Left hindlimb (tissue), 1 donor: ENCODE results near the gene OR52E8.

ENCODE experiments used
- DNase-seq: peaks from one replicate; pipeline ENCODE4 v3.0.0-alpha.2; 2018

Gene OR52E8

GRCh38 chr11:5807580-5807979 is 49.9 kb downstream of the OR52E8 start:
- DNase-seq, result no peak
